SJCRH30 (cell line): ENCODE results near the gene UBE2E3. TPM values are rescaled to one million over a fixed set of nuclear protein-coding genes. Genes with fewer than 3 reads are reported as not detected.
"Not testable (repeated sequence)": the region's sequence is repeated elsewhere in the genome, so short reads cannot be mapped to it uniquely, and the experiment has no call there.

Experiments used
- DNase-seq, 2 experiments: peaks; one replicate each; pipeline ENCODE4 v3.0.0-alpha.2; 2015 to 2020
- H3K27ac ChIP-seq: fragments of 250-450 bp; sonication (Bioruptor Pico); 2 replicates; pipeline ENCODE4 v1.5.1; 2020; ENCODE audit warnings: mild to moderate bottlenecking, moderate library complexity
- H3K27me3 ChIP-seq: fragments of 250-450 bp; sonication (Bioruptor Pico); 2 replicates; pipeline ENCODE4 v1.5.1; 2020; ENCODE audit warnings: mild to moderate bottlenecking, moderate library complexity
- H3K36me3 ChIP-seq: fragments of 250-450 bp; sonication (Bioruptor Pico); 2 replicates; pipeline ENCODE4 v1.5.1; 2020; ENCODE audit warnings: mild to moderate bottlenecking, moderate library complexity
- H3K4me1 ChIP-seq: fragments of 250-450 bp; sonication (Bioruptor Pico); 2 replicates; pipeline ENCODE4 v1.5.1; 2020; ENCODE audit warnings: mild to moderate bottlenecking, moderate library complexity
- H3K4me3 ChIP-seq: fragments of 250-450 bp; sonication (Bioruptor Pico); 2 replicates; pipeline ENCODE4 v1.5.1; 2020; ENCODE audit warnings: mild to moderate bottlenecking, moderate library complexity
- H3K9me3 ChIP-seq: fragments of 250-450 bp; sonication (Bioruptor Pico); replicated peaks from 2 replicates; pipeline ENCODE4 v1.5.1; 2020; ENCODE audit warnings: mild to moderate bottlenecking, moderate library complexity
- total RNA-seq: library from RNA; depleted of rRNA; stranded (reverse); fragments of >200 nt; shearing (Covaris generic); gene quantifications from 2 replicates; pipeline ENCODE4 v1.2.3, GENCODE V29; 2014; rRNA removed

UBE2E3 gene
- 163 and 169 TPM in 2 replicates for total RNA-seq

GRCh38 chr2:180980106-180980942 lies at the start of gene UBE2E3:
Gene UBE2E3 (plus strand): TSS chr2:180980605. CDS start chr2:180982043, 1,438 bp downstream.
- H3K4me3 ChIP-seq: peak within 1 kb of the TSS; percentile 71
- peak in 1 of 2 experiments; percentile 16 for DNase-seq
- no peaks in the 10 kb centered on the region for H3K27me3 ChIP-seq
- H3K36me3 ChIP-seq: peaks cover 4% of the 10 kb centered on the region; the same call in 1 of the 2 replicates
- no peaks in the 10 kb centered on the region for H3K9me3 ChIP-seq
- H3K27ac ChIP-seq: peak within 1 kb of the TSS; percentile 90
- peaks cover 16% of the 10 kb centered on the region; the same call in 1 of the 2 replicates for H3K4me1 ChIP-seq

DNA sequence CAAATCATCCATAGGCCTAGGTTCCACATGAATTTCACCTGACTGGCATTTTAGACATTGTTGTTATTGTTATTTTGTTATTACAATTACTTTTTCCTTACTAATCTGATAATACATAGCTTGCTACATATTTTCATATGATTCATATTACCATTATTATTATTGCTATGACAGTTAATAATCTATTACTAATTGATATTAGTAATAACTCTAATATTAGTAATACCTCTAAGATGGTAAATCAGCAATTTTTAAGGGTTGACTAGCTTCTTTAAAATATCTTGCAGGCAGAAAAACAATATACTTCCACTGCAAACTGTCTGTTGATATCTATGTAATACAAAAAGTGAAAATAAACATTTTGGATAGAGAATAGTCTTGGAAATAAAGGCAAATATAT lies 48.6 kb upstream of the UBE2E3 start:
- DNase-seq: no peak
- 0 out of 2 replicates have a peak, but pooled peaks cover 2% of the 10 kb centered on the region for H3K4me1 ChIP-seq

DNA sequence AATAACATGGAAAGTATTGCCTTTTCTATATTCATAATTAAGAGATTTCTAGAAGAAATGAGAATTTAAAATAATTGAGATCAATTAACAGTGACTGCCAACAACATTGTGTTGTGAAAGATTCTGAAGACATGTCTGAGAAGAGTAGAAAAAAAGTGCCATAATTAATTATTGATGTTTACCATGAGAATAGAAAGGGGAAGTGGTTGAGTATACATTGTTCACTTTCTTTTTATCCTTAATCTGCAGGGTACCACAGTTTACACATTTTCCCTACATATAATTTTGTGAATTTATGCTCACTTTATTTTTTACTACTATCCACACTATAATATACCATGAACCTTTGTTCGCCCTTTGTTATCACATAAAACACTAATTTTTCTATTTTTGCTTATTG lies 47.1 kb upstream of the UBE2E3 start:
- Histone ChIP-seq H3K4me1 (no peaks in the 10 kb centered on the region), H3K27me3 (no peaks in the 10 kb centered on the region), H3K9me3 (no peaks in the 10 kb centered on the region), H3K36me3 (no peaks in the 10 kb centered on the region), H3K4me3 (no peak overlapping the region), H3K27ac (no peak overlapping the region)
- DNase-seq: no peak

More for the DNA sequence above, 48.6 kb upstream of the UBE2E3 start:
- Histone ChIP-seq H3K27me3 (no peaks in the 10 kb centered on the region), H3K4me3 (no peak overlapping the region), H3K36me3 (no peaks in the 10 kb centered on the region), H3K27ac (no peak overlapping the region), H3K9me3 (no peaks in the 10 kb centered on the region)

DNA sequence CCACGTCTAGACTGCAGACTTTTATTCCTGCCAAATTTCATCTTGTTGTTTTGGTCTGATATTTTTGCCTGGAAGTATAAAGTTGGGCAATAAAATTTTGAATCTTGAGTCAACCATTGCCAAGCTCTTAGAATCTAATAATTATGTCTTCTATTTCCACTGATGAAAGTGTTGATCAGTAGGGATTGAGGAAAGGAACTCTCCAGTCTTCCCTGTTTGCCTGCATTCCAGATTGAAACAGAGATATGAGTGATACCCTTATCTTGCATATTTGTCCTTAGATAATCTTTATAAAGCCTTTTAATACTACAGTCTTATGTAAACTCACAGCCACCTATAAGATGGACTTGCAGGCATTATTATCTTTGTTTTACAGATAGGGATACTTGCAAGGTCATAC lies 45.5 kb upstream of the UBE2E3 start:
- Histone ChIP-seq H3K4me3 (no peak overlapping the region), H3K36me3 (no peaks in the 10 kb centered on the region), H3K27ac (no peak overlapping the region), H3K4me1 (no peaks in the 10 kb centered on the region), H3K27me3 (no peaks in the 10 kb centered on the region), H3K9me3 (no peaks in the 10 kb centered on the region)
- DNase-seq: no peak

DNA sequence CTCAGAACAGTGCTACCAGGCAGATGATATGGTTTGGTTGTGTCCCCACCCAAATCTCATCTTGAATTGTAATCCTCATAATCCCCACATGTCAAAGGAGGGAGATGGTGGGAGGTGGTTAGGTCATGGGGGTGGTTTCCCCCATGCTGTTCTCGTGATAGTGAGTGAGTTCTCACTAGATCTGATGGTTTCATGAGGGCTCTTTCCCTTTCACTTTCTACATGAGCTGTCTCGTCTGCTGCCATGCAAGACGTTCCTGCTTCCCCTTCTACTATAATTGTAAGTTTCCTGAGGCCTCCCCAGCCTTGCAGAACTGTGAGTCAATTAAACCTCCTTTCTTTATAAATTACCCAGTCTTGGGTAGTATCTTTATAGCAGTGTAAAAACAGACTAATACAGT lies 42.9 kb upstream of the UBE2E3 start:
- not testable (repeated sequence) for H3K4me3 ChIP-seq, DNase-seq, H3K27ac ChIP-seq, H3K27me3 ChIP-seq, H3K9me3 ChIP-seq, H3K36me3 ChIP-seq, H3K4me1 ChIP-seq

DNA sequence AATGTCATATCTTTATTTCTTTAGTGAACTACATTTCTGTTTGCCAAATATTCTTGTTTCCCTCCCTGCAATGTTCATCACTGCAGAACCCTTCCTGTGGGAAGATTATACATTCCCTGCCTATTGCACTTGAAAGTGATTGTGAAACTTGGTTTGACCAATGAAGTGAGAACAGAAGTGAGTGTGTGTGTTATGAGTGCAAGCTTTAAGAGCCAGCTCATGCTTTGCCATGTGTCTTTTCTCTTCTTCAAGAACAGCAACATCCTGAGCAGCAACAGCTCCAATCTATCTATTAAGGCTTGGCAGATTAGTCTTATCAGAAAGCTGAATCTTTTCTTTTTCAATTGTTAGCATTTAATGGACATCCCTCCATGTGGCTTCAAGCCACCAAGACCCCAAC lies 42.0 kb upstream of the UBE2E3 start:
- Histone ChIP-seq H3K9me3 (no peaks in the 10 kb centered on the region), H3K36me3 (no peaks in the 10 kb centered on the region), H3K27me3 (no peaks in the 10 kb centered on the region), H3K27ac (no peak overlapping the region), H3K4me1 (no peaks in the 10 kb centered on the region), H3K4me3 (no peak overlapping the region)
- DNase-seq: no peak

GRCh38 chr2:180943275-180943674 lies 37.1 kb upstream of the UBE2E3 start:
- H3K4me1 ChIP-seq: no peaks in the 10 kb centered on the region
- DNase-seq: no peak

DNA sequence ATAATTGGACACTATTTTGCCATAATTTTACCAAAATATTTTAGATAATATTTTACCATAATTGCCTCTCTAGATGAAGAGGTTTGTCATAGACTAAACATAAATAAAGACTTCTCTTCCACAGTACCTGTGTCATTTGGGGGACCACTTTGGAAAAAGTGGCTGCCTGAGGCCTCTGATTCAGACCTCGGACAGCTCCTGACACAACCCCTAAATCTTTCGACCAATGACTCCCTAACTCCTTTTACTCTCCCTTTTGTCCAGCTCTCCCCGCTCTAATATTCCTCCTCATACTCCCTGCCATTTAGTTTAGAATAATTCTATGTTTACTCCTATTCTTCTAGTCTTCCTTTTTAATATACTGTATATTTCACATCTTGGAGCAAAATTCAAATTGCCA lies 36.0 kb upstream of the UBE2E3 start:
- Histone ChIP-seq H3K4me3 (no peak overlapping the region), H3K36me3 (no peaks in the 10 kb centered on the region), H3K9me3 (no peaks in the 10 kb centered on the region), H3K4me1 (no peaks in the 10 kb centered on the region), H3K27ac (no peak overlapping the region), H3K27me3 (no peaks in the 10 kb centered on the region)
- DNase-seq: no peak

More at GRCh38 chr2:180943275-180943674, 37.1 kb upstream of the UBE2E3 start:
- H3K4me3 ChIP-seq: no peak overlapping the region
- H3K27me3 ChIP-seq: no peaks in the 10 kb centered on the region
- H3K36me3 ChIP-seq: no peaks in the 10 kb centered on the region
- H3K27ac ChIP-seq: no peak overlapping the region
- no peaks in the 10 kb centered on the region for H3K9me3 ChIP-seq

GRCh38 chr2:180947208-180947689 lies 33.2 kb upstream of the UBE2E3 start:
- H3K4me3 ChIP-seq: no peak overlapping the region
- no peaks in the 10 kb centered on the region for H3K27me3 ChIP-seq
- H3K27ac ChIP-seq: no peak overlapping the region
- H3K36me3 ChIP-seq: no peaks in the 10 kb centered on the region
- no peaks in the 10 kb centered on the region for H3K4me1 ChIP-seq
- no peaks in the 10 kb centered on the region for H3K9me3 ChIP-seq
- DNase-seq: no peak

DNA sequence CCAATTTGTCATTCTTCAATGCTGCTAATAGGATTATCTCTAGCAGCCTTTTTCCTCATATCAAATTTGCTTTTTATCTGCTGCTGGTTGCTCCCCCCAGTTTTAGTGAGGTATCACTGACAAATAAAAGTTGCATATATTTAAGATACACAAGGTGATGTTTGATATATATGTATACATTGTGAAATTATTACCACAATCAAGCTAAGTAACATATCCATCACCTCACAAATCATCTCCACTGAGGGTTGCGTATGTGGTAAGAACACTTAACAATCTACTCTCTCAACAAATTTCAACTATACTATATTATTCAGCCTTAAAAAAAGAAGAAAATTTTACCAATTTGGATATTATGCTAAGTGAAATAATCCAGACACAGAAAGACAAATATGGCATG lies 30.5 kb upstream of the UBE2E3 start:
- H3K27me3 ChIP-seq: no peaks in the 10 kb centered on the region
- DNase-seq: no peak
- H3K27ac ChIP-seq: no peak overlapping the region
- H3K4me1 ChIP-seq: no peaks in the 10 kb centered on the region
- H3K9me3 ChIP-seq: peaks cover 2% of the 10 kb centered on the region; the same call in 1 of the 2 replicates
- H3K36me3 ChIP-seq: no peaks in the 10 kb centered on the region
- H3K4me3 ChIP-seq: no peak overlapping the region

DNA sequence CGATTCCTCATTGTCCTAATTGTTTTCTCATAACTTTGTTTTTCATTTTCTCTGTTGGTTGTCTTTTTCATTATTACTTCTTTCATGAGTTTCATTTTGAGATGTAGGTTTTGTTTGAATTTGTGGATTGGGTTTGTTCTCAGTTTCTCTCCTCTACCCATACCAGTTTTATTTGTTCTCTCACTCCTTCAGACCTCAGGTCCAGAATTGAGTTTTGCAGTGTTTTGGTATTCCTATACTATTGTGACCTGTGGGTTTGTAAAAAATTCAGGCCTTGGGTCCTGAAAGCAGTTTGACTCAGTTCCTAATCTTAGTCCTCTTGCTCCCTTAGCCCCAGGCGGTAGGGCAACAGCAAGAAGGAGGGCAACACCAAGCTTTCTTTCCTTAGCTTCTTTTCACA lies 28.3 kb upstream of the UBE2E3 start:
- H3K36me3 ChIP-seq: no peaks in the 10 kb centered on the region
- H3K9me3 ChIP-seq: peaks cover 2% of the 10 kb centered on the region; the same call in 1 of the 2 replicates
- no peaks in the 10 kb centered on the region for H3K4me1 ChIP-seq
- no peak for DNase-seq
- H3K27ac ChIP-seq: no peak overlapping the region
- no peak overlapping the region for H3K4me3 ChIP-seq
- H3K27me3 ChIP-seq: no peaks in the 10 kb centered on the region

DNA sequence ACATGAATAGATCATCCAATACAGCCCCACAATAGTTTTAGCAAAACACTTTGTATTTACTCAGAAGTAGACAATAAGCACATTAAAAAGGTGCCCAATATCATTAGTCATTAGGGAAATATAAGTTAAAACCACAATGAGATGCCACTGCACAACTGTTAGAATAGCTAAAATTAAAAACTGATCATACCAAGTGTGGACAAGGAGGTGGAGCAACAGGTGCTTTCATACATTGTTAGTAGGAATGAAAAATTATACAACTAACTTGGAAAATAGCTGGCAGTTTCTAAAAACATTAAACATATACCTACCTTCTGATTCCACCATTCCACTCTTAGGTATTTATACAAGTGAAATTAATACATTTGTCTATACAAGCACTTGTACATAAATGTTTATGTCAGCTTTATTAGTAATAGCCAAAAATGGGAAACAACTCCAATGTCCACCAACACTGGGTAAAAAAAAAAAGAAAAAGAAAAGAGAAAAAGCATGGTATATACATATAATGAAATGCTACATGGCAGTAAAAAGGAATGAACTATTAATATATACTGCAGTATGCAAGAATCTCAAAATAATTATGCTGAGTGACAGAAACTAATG lies 27.6 kb upstream of the UBE2E3 start:
- Histone ChIP-seq H3K9me3 (peaks cover 2% of the 10 kb centered on the region; the same call in 1 of the 2 replicates), H3K36me3 (no peaks in the 10 kb centered on the region), H3K27me3 (no peaks in the 10 kb centered on the region), H3K4me3 (no peak overlapping the region), H3K27ac (no peak overlapping the region), H3K4me1 (no peaks in the 10 kb centered on the region)
- no peak for DNase-seq

DNA sequence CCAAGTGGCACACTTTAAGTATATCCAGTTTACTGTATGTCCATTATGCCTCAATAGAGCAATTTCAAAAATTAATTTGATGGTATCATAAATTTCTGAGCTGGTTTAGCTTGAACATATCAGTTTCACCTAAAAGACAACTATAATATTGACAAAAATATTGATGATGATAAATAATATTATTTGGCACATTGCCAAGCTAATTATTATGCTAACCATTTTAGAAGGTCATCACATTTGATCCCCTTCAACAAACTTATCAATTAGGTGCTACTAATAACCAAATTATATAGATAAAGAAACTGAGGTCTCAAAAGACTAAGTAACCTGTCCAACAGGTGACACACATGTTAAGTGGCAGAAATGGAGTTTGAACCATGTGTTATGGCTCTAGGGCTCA lies 26.9 kb upstream of the UBE2E3 start:
- DNase-seq: no peak
- Histone ChIP-seq H3K27me3 (no peaks in the 10 kb centered on the region), H3K27ac (no peak overlapping the region), H3K4me3 (no peak overlapping the region), H3K4me1 (no peaks in the 10 kb centered on the region), H3K9me3 (peaks cover 2% of the 10 kb centered on the region; the same call in 1 of the 2 replicates), H3K36me3 (no peaks in the 10 kb centered on the region)

DNA sequence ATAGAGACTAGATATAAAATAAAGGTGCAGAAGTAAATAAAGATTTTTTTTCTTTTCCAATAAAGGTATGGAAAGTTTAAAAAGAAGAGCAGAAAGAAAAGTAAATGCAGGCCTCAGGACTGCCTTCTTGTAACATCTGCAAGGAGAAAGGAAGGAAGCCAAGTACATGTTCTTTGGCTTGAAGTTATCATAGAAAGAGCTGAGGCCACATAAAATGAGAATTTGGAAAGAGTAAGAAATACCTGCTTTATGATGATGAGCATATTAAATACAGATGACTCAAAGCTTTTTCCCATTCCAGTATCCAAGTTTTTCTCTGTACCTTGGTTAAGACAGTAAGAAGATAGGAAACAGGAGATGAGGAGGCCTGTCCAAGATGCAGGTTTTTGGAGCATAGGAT lies 25.3 kb upstream of the UBE2E3 start:
- Histone ChIP-seq H3K9me3 (peaks cover 2% of the 10 kb centered on the region; the same call in 1 of the 2 replicates), H3K27ac (no peak overlapping the region), H3K27me3 (no peaks in the 10 kb centered on the region), H3K4me1 (no peaks in the 10 kb centered on the region), H3K36me3 (no peaks in the 10 kb centered on the region), H3K4me3 (no peak overlapping the region)
- no peak for DNase-seq

DNA sequence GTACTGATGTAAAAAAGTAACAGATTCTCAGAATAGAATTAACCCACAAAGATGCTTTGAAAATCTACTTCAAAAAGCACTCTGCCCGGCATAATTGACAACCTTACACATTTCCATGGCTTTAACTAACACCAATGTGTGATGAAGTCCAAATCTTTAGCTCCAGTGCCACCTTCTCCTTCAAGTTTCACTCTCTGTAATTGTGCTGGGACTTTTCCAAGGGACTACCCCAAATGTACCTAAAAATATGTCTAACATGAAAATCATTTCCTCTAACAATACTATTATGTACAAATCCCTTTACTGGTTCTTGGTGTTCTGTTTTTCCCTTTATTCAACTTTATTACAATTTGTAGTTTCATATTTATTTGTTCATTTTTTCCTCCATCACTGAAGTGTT lies 20.6 kb upstream of the UBE2E3 start:
- Histone ChIP-seq H3K4me1 (peaks cover 5% of the 10 kb centered on the region), H3K27me3 (no peaks in the 10 kb centered on the region), H3K4me3 (no peak overlapping the region), H3K27ac (no peak overlapping the region), H3K36me3 (no peaks in the 10 kb centered on the region), H3K9me3 (no peaks in the 10 kb centered on the region)
- no peak for DNase-seq
